GM06990 (cell line): ENCODE results near the gene GJD3.
A peak's percentile ranks its signal among the peaks of the same experiment; 100 is the strongest.

Source experiments
- DNase-seq: peaks from one replicate; pipeline ENCODE4 v3.0.0-alpha.2; 2011; ENCODE audit not compliant: insufficient read length; ENCODE audit errors: extremely low read depth
- H3K27me3 ChIP-seq: replicated peaks from 2 replicates; pipeline ENCODE4 v1.6.0; 2011; ENCODE audit warnings: low read length; ENCODE audit not compliant: control insufficient read depth, insufficient read depth
- H3K36me3 ChIP-seq: 2 replicates; pipeline ENCODE4 v1.5.1; 2011; ENCODE audit warnings: low read length; ENCODE audit not compliant: control insufficient read depth, insufficient read depth
- H3K4me3 ChIP-seq: replicated peaks from 2 replicates; pipeline ENCODE4 v1.5.1; 2011; ENCODE audit warnings: low read depth, mild to moderate bottlenecking, control low read depth, low read length
- TF ChIP-seq, protein P1 (sequence below): IDR thresholded peaks from 2 replicates; pipeline ENCODE4 v1.5.1; 2011; ENCODE audit warnings: low read length, control low read depth, mild to moderate bottlenecking, inconsistent platforms; ENCODE audit not compliant: insufficient read depth, poor library complexity, severe bottlenecking

GJD3 gene

DNA sequence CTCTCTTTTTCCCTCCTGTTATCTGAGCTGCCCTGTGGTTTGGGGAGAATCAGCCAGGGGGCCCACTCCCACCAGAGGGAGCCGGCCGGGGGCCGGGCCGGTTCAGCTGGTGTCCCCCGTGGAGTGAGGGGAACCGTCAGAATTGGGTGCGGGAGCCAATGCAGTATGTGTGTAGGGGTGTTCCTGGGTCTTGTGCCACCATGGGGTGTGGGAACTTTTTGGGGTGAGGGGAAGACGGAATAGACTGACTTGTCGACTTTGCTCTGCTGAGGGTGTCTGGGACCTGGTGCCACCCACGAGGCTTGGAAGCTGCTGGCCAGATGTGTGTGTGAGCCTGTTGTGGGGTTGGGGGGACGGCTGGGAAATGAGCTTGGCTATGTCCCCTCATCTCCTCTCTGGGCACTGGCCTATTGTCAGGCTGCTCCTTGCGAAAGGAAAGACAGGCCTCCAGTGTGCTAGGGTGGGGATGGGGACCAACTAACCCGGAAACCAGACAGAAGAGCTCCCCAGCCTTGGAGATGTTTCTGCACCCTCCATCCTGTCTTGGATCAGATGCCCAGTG is 45.6 kb downstream of the GJD3 start:
- no peak for DNase-seq
- no peaks in the 10 kb centered on the region for H3K27me3 ChIP-seq
- H3K4me3 ChIP-seq: peak overlapping the region; percentile 86
- H3K36me3 ChIP-seq: no peaks in the 10 kb centered on the region
- TF ChIP-seq, protein P1, sequence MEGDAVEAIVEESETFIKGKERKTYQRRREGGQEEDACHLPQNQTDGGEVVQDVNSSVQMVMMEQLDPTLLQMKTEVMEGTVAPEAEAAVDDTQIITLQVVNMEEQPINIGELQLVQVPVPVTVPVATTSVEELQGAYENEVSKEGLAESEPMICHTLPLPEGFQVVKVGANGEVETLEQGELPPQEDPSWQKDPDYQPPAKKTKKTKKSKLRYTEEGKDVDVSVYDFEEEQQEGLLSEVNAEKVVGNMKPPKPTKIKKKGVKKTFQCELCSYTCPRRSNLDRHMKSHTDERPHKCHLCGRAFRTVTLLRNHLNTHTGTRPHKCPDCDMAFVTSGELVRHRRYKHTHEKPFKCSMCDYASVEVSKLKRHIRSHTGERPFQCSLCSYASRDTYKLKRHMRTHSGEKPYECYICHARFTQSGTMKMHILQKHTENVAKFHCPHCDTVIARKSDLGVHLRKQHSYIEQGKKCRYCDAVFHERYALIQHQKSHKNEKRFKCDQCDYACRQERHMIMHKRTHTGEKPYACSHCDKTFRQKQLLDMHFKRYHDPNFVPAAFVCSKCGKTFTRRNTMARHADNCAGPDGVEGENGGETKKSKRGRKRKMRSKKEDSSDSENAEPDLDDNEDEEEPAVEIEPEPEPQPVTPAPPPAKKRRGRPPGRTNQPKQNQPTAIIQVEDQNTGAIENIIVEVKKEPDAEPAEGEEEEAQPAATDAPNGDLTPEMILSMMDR: no peak

DNA sequence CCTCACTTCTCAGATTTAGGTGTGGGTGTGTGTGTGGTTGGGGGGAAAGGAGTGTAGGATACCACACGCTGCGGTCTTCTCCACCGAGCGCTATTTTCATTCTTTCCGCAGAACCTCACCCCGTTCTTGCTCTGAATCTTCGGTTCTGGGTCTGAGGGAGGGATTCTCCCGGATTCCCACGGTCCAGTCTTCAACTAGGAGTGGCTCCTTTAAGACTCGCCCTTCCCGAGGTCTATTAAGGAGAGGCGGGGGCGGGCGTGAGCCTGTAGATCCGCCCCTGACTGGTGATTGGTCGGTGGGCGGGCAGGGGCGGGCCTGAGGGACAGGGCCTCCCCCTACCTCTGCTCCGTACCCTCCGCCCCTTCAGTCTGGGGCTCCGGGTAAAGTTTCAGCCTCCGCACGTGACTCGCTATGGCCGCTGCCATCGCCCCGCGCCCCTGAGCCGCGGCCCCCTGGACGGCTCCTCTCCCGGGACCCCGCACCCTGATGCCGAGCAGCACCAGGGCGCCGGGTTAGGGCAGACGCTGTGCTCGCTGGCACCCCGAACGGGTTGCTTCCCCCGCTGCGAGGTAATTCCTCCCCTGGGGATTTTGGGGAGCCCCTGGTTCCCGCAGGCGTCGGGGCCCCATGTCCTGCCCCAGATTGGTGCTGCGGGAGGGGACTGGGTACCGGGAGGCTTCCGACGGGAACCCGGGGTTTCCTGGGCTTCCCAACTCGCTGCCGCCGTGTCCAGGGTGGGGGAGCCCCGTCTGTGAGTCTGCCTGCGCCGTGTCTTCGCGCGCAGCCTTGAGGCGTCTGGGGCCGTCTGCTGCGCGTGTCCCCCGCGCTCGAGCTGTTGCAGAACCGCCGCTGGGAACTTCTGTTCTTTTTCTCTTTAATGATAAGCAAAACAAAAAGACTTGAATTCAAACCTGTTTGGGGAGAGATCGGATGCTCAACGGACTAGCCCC is 46.4 kb downstream of the GJD3 start:
- peak; percentile 92 for DNase-seq
- TF ChIP-seq, protein P1: no peak
- no peaks in the 10 kb centered on the region for H3K36me3 ChIP-seq
- peak overlapping the region; percentile 86 for H3K4me3 ChIP-seq
- no peaks in the 10 kb centered on the region for H3K27me3 ChIP-seq

DNA sequence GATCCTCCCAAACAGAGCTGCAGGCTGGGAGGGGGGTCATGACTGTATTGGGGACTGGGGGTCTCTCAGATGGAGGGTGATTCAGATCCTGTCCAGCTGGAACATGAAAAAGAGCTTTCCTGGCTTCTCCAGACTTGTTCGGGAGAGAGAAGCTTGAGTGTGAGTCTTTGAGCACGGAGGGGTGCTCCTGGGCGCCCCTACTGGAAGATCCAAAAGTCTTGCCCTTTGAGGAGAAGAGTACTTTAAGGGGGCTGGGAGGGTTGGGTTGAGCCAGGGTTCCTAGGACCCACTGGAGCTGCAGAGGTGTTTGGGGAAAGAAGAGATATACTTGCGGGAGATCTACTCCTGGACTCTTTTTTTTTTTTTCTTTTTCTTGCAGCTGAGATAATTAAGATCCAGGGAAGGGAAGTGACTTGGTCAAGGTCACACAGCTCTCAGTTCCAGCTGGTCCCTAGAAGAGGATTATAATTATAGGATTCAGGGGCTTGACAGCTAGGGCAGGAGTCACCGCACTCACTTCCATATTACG is 47.1 kb downstream of the GJD3 start:
- Histone ChIP-seq H3K4me3 (peak overlapping the region; percentile 66), H3K27me3 (no peaks in the 10 kb centered on the region), H3K36me3 (no peaks in the 10 kb centered on the region)
- DNase-seq: no peak
- TF ChIP-seq, protein P1: peak; percentile 91

DNA sequence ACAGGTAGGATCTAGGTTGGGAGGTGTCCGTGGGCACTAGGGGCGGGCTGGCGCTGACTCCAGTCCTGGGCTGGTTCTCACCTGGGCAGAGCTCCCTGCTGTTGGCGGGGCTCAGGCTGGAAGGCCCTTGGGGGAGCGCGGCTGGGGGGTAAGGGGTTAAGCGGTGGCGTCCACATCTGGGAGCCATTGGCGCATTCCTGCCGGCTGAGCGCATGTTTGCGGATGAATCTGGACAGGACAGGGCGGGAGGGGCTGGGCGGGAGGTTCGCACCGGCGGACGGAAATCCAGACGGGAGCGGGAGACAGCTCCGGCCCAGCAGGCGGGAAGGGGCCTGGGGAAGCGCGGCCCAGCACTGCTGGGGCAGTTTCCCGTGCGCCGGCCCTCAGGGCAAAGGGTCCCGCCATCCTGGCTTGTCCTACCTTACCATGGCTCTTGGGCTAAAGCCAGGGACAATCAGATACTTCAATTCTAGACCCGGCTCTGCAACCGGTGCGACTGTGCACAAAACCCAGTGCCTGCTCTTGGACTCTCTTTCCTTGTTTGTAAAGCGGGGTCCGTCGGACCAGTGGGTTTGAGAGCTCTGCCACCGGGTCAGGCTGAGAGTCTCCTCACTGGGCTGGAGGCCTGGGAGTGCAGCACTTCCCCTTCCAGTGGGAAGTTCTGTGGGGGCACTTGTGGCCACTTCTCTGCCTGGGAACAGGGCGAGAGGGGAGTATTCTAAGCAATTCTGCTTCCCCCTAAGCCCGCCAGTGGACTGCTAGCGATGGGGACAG is 47.8 kb downstream of the GJD3 start:
- Histone ChIP-seq H3K4me3 (no peak overlapping the region), H3K36me3 (no peaks in the 10 kb centered on the region), H3K27me3 (no peaks in the 10 kb centered on the region)
- TF ChIP-seq, protein P1: no peak
- no peak for DNase-seq

DNA sequence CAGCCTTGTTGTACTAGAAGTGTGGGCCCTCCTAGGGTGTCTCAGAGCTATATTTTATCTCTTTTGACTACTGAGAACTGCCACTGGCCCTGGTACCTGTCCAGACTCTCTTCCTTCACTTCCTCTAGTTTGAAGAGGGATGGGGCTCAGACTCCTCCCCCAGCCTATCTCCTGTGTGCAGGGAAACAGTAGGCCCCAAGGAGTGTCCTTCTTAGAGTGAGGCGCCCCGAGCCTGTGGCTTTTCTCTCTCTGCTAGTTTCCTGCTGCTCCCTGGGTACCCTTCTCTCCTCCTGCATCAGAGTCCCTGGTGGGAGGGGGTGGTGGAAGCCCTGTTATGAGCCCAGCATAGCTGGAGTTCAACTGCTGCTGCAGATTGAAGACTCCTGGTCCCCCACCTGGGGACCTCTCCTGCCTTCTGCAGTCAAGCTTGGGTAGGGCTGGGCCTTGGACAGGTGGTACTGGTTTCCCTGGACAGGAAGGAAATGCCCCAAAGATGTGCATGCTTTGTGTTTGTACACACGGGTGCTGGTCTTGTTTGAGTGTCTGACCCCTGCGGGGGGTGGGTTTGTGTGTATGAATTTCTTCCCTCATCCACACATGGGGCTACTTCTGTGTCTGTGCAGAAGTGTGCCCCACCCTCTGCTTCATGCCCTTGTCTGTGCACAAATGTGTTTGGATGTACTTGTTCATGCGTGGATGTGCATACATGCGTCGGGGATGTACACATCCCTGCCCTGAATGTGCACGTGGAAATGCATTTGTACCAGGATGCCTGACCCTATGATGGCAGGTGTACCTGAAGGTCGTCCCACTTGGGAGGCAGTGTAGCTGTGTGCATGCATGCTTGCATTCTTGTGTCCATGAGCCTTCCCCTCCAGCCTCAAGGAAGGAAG is 48.6 kb downstream of the GJD3 start:
- H3K27me3 ChIP-seq: no peaks in the 10 kb centered on the region
- no peak overlapping the region for H3K4me3 ChIP-seq
- H3K36me3 ChIP-seq: no peaks in the 10 kb centered on the region
- TF ChIP-seq, protein P1: no peak
- no peak for DNase-seq
